GM21717 (cell line): Measurements from ENCODE around the gene KCNB1.

Source experiments
- ATAC-seq: cut with Tn5 transposase; IDR thresholded peaks from one replicate; pipeline ENCODE4 v1.9.1; 2021; ENCODE audit warnings: mild to moderate bottlenecking, moderate library complexity; ENCODE audit not compliant: unreplicated experiment

Gene KCNB1

GRCh38 chr20:49501917-49502316, 19.4 kb upstream of the KCNB1 start:
- ATAC-seq: no peak

- ATAC-seq: no peak
Observed at GRCh38 chr20:49497398-49497669, 14.9 kb upstream of the KCNB1 start.

- no peak for ATAC-seq
Observed at GRCh38 chr20:49496553-49497397, 14.3 kb upstream of the KCNB1 start.

GRCh38 chr20:49496043-49496442, 13.6 kb upstream of the KCNB1 start:
- no peak for ATAC-seq

GRCh38 chr20:49490689-49491088, 8.2 kb upstream of the KCNB1 start:
- ATAC-seq: no peak

DNA sequence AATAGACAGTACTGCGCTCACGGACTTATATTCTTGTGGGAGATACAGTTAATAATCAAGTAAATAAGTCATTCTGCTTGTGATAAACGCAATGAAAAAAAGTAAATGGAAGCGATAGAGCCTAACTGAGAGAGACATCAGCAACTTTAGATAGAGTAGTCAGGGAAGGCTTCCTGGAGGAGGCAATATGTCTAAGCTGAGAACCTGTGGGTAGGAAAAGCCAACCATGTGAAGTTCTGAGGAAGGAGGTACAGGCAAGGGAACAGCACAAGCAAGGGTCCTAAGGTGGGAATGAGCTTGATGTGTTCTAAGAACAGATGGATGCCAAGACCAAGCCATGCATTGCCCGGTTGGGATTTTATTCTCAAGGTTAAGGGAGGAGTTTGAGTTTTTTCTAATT, 7.2 kb upstream of the KCNB1 start:
- no peak for ATAC-seq

GRCh38 chr20:49486064-49486463, 3.6 kb upstream of the KCNB1 start:
- ATAC-seq: no peak

GRCh38 chr20:49485563-49485962, 3.1 kb upstream of the KCNB1 start:
- ATAC-seq: no peak

DNA sequence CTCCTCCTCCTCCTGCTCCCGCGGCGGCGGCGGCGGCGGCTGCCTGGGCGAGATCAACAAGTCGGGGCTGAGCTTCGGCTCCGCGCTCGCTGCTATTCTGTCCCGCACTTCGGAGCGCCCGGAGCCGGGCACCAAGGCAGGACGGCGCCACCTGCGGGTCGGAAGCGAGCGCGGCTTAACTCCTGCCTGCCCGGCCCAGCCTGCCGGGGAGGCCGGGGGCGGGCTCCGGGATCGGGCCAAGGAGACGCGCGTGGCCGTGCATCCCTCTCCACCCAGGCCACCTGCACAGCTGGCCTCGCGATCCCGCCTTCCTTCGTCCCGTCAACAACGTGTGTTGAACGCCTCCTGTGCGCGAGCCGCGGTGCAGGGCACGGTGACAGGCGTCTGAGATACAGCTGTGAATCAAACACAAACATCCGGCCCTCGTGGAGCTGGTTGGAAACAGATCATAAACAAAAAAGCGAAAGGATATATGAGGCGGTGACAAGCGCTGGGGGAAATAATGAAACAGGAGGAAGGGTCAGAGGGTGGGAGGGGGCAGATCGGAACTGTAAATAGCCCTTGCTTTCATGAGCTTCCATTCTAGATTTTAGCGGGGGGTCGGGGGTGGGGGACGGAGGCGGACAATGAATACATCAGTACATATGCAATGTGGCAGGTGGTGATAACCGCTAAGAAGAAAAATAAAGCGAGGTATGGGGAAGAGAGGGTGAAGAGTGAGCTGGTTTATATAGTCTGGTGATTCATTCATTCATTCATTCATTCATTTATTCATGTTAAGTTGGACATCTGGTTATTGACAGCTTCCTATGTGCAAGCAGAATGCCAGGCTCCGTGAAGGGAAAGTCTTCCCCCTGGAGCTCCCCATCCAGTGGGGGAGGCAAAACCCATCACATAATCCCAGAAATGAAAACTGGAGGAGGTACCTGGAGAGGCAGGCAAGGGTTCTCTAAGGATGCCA, 2.0 kb upstream of the KCNB1 start:
- ATAC-seq: no peak

DNA sequence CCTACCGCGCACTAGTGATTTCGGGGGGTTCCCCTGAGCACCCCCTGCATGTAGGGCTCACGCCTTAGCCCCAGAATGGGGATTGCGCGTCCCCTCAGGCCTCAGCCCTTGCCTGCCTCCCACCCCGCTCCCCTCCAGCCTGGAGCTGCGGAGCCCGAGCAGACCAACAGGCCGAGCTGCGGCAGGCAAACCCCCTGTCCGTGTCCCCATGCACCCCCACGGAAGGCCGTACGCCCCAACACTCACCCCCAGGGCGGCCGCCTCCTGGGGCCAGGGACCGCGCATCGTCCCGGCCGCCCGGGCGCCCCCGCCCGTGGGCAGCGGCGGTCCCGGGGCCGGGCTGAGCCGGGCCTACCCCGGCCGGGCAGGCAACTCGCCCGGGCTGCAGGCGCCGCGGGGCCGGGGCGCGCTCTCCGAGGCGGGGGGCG, 1.2 kb upstream of the KCNB1 start:
- no peak for ATAC-seq

DNA sequence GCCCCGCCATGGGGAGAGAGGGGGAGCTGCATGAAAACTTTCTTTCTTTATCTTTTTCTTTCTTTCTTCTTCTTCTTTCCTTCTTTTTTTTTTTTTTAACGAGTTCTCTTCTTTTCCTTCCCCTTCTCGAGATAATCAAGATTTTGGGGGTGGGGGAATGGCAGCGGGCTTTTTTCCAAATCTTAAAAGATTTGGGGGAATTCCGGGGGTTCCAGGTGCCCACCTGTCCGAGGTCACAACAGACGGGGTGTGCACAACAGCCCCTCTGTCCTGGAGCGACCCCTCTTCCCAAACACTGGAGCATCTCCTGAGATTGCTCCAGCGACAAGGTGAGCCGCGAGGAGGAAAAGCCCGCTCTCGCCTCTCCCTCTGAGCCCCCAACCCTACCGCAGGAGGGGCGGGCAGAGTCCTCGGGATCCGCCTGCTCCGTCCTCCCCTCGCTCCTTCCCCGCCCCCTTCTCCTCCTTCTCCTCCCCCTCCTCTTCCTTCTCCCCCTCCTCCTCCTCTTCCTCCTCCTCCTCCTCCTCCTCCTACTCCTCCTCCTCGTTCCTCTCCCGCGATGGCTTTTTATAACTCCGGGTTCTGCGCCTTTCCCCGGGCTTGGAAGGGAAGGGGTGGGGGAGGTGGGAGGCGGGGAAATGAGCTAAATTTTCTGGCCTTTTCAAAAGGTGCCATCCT, 689 bp upstream of the KCNB1 start:
- ATAC-seq: no peak

GRCh38 chr20:49482173-49482572, 295 bp downstream of the KCNB1 start:
- ATAC-seq: no peak

DNA sequence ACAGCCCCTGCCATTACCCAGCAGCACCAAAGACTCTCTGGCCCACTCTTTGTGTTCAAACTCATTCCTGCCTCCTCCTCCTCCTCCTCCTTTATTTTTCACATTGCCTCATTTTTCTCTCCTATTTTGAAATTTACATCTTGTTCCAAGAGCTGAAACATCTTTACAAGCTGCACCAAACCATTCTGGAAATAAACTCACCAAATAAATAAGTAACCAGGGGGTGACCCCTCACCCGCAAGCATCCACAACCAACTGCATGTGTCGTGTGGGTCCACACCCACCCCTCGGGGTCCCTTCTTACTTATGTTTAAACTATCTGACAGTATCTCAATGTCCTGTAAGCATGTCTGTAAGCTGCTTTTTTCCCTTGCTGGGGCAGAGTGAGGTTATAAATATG, 1.4 kb downstream of the KCNB1 start:
- ATAC-seq: no peak

DNA sequence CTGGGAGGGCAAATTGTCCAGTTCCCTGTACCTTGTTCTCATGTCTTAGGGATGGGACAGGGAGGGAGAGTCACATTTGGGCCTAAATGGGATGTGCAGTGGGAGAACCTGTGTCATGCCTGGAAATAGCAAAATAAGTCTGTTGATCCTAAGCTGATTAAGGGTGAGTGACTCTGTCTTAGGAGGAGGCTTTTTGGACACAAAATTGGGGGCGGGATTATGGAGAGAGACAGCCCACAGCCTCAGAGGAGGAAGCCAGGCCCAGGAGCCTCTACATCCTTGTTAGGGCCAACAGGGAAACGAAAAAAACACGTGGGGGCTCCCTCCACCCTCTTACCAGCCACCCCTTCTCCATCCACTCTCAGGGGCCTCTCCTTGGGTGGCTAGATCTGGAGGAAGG, 2.2 kb downstream of the KCNB1 start:
- no peak for ATAC-seq

DNA sequence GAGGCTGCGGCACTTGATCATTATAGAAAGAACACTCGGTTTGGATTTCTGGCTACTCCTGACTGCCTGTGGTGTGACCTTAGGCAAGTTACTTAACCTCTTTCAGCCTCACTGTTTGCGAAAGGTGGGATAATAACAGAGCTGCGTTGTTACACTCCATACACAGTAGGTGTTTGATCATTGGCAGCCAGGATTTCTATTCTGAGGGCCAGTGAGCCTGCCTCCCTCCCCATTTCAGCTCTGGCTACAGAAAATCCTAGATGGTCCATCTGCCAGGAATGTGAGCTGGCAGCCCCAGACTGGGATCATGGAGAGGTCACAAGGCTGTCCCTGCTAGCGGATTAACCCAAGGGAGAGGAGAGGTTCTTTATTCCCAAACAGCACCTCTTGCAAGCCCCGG, 2.7 kb downstream of the KCNB1 start:
- no peak for ATAC-seq

DNA sequence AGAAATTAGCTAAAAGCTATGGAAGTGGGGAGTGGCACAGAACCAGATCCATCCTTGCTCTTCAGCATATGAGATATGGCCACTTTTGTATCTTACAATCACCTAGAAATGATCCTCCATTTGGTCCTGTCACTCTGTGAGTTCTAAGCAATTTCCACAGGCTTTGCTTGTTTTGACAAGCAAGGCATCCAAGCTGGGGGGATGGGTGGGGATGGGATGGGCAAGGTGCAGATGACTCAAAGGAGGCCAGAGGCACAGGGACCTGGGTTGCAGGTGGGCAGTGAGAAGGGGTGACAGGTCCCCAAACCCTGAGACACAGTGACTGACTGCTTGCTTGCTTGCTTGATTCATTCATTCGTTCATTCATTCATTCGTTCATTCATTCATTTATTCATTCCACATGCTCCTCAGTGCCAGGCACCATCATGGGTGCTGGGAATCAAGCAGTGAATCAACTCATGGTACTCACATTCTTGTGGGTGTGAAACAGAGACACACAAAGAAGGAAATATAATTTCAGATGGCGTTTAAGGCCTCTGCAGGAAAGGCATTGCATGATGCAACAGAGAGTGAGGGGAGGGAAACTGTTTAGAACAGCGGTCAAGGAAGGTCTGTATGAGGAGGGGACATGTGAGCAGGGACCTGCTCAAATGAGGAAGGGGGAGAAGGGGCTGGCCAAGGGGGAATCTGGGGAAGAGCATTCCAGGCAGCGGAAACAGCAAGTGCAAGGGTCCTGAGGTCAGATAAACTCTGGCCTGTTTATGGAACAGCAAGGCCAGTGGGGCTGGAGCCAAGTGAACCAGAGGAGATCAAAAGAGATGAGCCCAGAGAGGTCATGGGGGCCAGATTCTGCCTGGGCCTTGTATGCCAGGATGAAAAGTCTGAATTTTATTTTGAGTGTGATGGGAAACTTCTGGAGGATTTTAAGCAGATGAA, 3.4 kb downstream of the KCNB1 start:
- no peak for ATAC-seq

DNA sequence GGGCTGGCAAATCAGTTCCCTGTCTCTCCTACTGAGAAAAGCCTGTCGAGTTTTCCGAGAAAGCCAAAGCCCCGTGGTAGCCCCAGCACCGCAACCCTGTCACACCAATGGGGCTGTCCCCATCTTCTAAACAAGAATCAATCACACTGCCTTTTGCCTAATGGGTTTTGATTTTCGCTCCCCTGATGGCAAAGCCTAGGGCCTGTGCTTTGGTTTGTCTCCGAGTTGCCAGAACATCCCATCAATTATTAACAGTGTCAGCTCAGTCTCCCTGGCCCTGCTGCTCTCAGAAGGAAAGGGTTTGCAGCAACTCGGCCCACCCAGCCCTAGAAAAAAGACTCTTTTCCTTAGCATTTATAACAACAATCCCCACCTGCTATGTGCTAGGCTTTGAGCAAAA, 4.2 kb downstream of the KCNB1 start:
- no peak for ATAC-seq

DNA sequence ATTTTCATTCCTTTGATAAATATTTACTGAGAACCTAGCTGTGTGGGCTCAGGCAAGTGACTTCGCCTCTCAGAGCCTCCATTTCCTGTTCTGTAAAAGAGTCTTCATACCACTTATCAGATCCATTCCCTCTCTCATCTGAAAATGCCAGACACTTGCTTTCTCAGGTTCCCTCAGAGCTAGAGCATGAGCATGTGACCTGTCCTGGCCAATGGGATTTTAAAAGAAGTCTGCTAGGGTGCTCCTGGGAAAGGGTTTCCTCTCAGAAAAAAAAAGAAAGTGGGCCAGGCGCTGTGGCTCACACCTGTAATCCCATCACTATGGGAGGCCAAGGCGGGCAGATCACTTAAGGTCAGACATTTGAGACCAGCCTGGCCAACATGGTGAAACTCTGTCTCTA, 5.3 kb downstream of the KCNB1 start:
- no peak for ATAC-seq

DNA sequence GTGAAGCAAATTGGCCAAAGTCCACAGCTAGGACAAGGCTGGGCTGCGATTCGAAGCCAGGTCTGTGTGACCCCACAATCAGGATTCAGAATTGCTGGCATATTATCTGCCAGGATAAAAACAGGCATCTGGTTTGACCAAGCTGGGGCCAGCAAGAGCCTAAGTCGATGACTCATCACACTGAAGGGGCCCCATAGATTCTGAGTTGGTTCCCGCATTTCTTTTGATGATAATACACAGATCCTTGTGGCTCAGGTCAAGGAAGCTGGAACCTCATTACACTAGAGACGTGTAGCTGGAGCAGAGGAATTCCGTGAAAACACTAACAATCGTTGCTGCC, 6.5 kb downstream of the KCNB1 start:
- no peak for ATAC-seq

DNA sequence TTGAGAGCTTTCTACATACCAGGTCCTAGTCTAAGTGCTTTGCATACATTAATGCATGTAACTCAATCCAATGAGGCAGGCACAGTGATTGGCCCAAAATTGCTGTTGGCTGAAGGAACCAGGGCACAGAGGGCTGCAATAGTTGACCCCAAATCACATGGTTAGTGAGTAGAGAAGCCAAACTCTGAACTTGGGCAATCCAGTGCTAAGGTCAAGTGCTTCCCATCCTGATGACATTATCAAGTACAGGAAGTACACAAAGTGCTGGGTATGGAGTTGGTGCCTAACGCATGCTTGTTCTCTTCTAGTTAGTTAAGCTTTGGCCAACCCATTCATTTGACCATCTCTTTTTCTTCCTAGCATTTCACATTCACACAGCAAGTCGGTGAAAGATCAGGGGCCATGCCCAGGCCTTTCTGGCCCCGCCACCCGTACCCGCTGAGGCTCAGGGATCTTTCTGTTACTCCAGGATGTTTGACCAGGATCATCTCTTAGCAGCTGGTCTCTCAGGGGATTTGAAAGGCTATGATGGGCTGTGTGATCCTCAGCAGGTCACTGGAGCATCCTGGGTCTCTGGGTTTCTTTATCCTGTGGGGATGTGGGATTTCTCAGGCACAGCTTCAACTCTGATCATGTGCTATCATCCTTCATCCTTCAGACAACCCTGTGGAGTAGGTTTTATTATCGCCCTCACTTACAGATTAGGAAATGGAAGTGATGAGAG, 7.0 kb downstream of the KCNB1 start:
- ATAC-seq: no peak
